ENCODE measurements around the gene VKORC1.

DNA sequence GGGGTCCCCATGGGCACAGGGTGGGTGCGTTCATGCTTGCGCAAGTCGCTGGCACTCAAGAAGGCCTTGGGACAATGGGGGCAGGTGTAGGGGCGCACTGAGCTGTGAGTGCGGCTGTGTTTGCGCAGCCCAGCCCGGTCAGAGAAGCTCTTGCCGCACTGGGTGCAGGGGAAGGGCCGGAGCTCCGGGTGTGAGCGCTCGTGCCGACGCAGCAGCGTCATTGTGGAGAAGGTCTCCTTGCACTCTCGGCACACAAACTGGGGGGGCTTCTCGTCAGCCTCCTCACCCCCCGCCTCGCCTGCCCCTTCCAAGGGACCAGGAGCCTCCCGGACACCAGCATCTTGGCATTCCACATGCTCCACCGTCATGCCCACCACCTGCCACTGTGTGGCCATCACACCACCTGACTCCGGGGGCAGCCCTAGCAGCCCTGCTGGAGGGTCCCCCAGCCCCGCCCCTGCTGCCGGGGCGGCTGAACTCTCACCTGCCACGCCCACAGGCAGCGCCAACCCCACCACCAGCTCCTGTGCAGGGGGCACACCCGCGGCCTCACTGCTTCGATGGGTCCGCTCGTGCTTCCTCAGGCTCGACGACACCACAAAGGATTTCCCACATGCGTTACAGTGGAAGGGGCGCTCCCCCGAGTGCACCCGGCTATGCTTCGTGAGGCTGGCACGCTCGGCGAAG, 33.3 kb downstream of the VKORC1 start:
- no peak for TF ChIP-seq CTCF (IDR thresholded peaks at IDR 0.05)
- no peak for TF ChIP-seq POLR2A (IDR thresholded peaks at IDR 0.05)

All from Peyer's patch (tissue), 4 donors.